Fibroblast of mammary gland (primary cell): Measurements from ENCODE around the gene KLHL25.

Source experiments
- DNase-seq: peaks from one replicate; pipeline ENCODE4 v3.0.0-alpha.2; 2010; ENCODE audit warnings: low read depth
- H3K4me3 ChIP-seq: 2 replicates; pipeline ENCODE4 v1.5.1; 2011; ENCODE audit warnings: low read depth, mild to moderate bottlenecking, low read length, moderate library complexity; ENCODE audit not compliant: control insufficient read depth
- TF ChIP-seq, protein P1 (sequence below): conservative IDR thresholded peaks from 2 replicates; pipeline ENCODE4 v1.5.1; 2011; ENCODE audit warnings: low read depth, low read length, inconsistent platforms; ENCODE audit not compliant: control insufficient read depth, insufficient read depth

The KLHL25 gene

DNA sequence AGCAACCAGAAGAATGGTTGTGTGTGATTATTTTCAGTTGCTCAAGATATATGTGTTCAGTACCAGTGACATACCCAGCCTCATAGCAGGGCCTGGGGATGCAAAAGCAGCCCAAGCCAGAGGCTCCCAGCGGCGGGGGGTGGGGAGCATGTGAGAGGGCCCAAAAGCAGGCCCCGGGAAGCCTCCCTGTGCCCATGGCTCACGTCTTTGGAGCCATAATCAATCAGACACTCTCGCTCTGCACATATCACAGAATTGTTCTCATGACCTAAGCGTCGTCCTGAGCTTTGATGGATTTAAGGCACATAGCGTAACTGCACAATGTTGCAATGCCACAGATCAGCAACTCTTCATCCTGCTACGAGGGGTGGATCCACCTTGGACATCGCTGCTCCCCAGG, 20.8 kb downstream of the KLHL25 start:
- no peak for DNase-seq
- no peak overlapping the region for H3K4me3 ChIP-seq
- TF ChIP-seq, protein P1, sequence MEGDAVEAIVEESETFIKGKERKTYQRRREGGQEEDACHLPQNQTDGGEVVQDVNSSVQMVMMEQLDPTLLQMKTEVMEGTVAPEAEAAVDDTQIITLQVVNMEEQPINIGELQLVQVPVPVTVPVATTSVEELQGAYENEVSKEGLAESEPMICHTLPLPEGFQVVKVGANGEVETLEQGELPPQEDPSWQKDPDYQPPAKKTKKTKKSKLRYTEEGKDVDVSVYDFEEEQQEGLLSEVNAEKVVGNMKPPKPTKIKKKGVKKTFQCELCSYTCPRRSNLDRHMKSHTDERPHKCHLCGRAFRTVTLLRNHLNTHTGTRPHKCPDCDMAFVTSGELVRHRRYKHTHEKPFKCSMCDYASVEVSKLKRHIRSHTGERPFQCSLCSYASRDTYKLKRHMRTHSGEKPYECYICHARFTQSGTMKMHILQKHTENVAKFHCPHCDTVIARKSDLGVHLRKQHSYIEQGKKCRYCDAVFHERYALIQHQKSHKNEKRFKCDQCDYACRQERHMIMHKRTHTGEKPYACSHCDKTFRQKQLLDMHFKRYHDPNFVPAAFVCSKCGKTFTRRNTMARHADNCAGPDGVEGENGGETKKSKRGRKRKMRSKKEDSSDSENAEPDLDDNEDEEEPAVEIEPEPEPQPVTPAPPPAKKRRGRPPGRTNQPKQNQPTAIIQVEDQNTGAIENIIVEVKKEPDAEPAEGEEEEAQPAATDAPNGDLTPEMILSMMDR = no peak

DNA sequence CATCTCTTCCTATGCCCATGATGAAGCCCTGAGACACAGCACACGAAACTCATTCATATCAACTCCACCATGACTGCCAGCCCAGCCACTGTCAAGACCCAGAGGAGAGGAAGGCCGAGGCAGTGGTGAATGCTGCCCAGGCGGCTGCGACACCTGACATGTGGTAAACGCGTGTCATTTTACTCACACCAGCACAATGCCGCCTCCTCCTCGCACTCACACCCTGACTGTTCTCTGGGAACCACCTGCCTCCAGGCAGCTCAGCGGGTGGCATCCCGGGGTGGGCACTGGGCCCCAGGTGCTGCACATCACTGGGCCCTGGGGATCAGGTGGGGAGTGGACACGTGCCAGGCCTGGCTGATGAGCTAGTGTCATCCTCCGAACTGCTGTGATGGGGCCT, 21.5 kb downstream of the KLHL25 start:
- no peak for DNase-seq
- no peak overlapping the region for H3K4me3 ChIP-seq
- TF ChIP-seq, protein P1 = no peak

- TF ChIP-seq, protein P1 = no peak
- H3K4me3 ChIP-seq = no peak overlapping the region
- DNase-seq = no peak
Measured at GRCh38 chr15:85772668-85773067, 22.1 kb downstream of the KLHL25 start.

DNA sequence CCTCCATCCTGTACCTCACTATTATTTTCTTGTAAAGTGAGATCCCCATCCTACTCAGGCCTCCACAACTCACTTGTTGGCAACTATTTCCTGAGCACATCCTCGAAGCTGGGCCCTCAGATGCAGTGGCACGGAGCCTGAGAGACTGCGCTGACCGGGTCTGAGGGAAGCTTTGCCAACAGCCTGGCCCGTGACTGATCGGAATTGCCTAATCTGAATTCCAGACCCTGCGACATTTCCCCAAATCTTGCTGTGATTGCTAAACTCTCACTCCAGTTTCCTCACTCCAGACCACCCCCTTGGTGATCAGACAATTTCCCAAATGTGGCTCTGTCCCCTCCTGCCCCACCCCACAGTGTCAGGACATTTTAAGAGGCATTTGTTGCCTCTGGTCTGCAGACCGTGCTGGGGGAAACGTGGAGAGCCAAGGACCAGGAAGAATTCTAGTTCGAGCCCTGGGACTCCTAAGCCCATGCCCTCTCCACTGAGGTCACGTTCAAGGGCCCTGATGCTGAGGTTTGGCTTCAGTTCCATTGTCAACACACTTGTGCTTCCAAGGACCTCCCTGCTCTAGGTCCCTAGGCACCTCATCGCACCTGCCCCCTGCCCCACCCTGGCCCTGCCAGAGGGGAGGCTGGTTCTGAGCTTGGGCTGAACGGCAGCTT, 22.8 kb downstream of the KLHL25 start:
- TF ChIP-seq, protein P1 = no peak
- no peak overlapping the region for H3K4me3 ChIP-seq
- DNase-seq = peak; percentile 70

- TF ChIP-seq, protein P1 = no peak
- H3K4me3 ChIP-seq = no peak overlapping the region
- no peak for DNase-seq
Measured at GRCh38 chr15:85771271-85771670, 23.5 kb downstream of the KLHL25 start.

DNA sequence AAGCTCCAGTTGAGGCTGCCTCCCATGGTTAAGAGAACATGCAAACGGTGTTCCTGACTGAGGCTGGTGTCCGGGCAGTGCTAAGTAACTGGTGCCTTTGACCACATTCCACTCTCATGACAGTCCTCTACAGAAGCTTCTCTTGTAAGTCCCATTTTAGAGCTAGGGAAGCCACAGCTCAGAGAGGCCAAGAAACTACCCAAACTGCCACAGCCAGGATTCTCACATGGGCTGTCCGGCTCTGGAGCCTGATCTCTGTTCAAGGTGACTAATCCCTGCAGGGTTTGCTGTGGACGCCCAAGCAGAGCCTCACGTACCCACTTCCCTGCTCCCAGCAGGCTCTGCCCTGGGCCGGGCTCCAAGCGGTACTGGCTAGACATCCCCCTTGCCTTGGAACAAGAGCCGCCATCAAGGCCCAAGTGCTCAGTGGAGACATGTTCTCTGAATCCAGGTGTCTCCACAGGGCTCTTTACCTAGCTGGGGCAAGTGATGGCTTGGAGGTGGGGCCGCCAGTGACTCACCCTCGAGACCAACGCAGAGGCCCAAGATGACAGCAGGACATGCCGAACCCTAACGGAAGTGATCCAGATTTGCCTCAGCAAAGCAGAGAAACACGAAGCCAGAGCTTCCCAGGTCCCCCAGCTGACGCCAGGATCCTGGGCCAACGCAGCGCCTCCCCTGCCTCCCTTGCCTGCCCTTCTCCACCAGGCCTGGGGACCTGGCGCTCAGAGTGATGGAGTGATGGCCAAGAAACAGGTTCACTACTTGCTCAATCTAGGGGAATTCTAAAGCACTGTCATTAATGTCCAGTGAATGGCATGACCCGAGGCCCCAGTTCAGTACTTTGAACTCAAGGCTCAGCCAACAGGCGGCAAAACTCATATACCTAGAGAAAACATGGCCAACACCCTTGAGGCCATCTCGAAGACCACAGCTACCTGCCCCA, 24.4 kb downstream of the KLHL25 start:
- DNase-seq = no peak
- TF ChIP-seq, protein P1 = no peak
- no peak overlapping the region for H3K4me3 ChIP-seq
